Stimulated activated CD4-positive, alpha-beta T cell treated with anti-CD3 and anti-CD28 coated beads, TNF-alpha, amount 100 ng/mL, for 24 hours (primary cell): Measurements from ENCODE around the gene PDE4C.

ENCODE experiments used
- DNase-seq, 3 experiments: peaks; one replicate each; pipeline ENCODE4 v3.0.0-alpha.2; 2020; ENCODE audit warnings: low read depth in 3 of 3

PDE4C gene

DNA sequence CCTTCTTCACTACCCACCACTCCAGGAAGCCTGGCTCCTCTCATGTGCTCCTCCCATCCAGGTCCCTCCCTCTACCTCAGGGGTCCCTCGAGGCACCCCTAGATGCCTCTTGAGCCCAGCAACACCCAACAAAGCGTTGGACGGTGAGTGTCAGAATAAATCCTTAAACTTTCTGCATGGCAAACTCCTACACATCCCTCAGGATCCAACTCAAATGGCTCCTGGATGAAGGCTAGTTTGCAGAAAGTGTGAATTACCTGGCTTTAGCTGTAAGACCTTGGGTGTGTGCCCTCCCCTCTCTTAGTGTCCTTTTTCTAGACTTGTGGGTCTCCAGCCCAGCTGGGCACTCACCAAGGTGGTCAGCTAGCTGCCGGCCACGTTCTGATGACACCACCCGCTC lies 27.9 kb downstream of the PDE4C start:
- no peak for DNase-seq

DNA sequence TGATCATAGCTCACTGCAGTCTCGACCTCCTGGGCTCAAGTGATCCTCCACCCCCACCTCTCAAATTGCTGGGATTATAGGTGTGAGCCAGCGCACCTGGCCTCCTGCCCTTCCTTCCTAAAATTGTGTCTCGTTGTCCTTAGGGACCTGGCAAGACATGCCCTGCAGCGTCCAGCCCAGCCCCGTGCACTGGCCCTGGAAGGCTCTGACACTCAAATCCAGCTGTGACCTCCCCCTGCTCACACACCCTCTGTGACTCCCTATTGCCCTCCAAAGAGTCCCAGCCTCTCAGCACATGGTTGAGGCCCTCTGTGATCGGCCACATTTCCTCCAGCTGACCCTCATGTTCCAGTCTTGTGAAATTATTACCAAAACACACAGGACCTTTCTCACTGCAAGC lies 28.3 kb downstream of the PDE4C start:
- DNase-seq: no peak

DNA sequence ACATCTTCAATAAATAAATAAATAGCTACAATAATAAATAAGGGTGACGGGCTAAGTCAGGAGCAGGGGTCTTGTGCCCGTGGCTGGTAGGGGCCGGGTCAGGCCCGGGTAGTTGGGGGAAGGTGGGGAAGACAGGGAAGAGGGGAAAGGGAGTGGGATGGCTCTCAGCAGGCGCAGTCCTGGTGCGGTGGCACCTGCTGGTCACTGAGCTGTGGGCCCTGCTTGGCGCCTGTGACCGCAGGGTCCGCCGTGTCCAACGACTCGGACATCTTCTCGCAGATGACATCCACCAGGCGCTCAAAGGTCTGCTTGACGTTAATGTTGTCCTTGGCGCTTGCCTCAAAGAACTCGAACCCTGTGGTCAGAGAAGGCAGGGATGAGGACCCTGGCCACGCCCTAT lies 28.9 kb downstream of the PDE4C start:
- no peak for DNase-seq

DNA sequence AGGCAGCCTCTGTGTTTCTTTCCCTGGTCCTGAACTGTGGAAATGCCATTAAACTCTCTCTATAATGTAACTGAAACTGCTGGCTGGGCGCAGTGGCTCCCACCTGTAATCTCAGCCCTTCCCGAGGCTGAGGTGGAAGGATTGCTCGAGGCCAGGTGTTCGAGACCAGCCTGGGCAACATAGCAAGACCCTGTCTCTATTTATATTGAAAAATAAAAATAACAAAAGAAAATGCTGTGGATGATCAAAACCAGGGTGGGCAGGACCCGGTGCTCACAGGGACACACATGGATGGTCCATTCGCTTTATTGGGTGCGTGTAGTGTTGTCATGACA lies 29.8 kb downstream of the PDE4C start:
- no peak for DNase-seq

DNA sequence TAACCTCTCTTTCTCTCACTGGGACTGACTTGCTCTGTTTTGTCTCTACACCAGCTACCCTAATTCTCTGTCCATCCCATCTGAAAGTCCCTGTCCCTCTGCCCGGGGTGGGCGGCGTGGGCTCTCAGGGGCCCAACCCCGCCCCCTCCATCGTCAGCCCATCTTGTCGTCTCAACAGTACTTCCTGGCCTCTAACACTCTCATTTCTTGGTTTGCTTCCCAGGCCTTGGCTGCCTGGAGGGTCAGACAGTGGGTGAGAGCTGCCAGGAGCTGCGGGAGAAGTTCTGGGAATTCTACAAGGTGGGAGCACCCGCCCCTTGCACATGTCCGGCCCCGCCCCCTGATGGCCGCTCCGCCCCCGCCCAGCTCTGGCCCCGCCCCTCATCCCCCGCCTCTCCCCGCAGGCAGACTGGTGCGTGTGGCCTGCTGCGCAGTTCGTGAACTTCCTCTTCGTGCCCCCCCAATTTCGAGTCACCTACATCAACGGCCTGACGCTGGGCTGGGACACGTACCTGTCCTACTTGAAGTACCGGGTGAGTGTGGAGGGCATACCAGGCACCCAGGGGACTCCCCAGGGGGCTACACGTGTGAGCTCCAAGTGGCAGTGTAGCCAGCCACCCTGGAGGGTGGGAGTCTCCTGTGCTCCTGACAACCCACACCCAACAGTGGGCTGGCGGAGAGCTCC lies 31.5 kb downstream of the PDE4C start:
- DNase-seq: peak in 1 of 3 experiments; percentile 32

DNA sequence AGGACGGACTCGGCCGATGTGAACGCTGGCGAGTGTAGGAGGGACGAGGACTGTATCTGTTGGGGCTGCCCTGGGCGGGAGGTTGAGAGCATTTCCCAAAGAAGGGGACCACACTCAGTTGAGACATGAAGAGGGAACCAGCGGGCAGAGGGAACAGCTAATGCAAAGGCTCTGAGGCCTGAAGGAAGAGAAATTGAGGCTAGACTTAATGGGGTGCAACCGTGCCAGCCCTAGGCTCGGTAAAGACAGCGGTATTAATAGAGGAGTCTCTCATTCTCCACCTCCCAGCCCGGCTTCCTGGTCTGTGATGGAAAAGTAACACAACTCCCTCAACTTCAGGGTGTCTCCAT lies 32.1 kb downstream of the PDE4C start:
- DNase-seq: no peak

DNA sequence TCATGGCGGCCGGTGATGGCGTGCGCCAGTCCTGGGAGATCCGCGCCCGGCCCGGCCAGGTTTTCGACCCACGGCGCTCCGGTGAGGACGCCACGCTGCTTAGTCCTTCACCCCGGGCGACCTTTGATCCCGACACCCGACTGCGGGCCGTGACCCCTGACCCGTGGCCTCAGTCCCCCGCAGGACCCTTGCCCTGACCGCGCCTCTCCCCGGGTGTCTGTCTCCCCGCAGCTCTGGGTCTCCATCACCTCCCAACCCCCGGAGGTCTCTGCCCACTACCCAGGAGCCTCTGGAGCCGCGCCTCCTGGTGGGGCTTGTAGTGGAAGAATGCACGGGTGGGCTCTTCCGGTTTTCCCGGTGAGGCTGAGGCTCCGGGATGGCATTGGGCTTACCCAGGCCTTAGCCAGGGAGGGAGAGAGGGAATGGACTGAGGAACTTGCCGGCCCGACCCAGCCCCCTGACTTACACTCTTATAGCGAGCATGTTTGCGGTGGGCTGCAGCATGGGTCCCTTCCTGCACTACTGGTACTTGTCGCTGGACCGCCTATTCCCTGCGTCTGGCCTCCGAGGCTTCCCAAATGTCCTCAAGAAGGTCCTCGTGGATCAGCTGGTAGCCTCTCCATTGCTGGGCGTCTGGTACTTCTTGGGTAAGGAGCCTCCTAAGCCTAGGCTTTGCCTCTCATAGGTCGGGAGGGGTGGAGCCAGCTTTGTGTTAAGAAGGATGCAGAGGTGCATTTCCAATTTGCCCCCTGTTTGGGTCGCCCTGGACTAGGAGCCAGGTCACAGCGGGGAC lies 32.7 kb downstream of the PDE4C start:
- no peak for DNase-seq

DNA sequence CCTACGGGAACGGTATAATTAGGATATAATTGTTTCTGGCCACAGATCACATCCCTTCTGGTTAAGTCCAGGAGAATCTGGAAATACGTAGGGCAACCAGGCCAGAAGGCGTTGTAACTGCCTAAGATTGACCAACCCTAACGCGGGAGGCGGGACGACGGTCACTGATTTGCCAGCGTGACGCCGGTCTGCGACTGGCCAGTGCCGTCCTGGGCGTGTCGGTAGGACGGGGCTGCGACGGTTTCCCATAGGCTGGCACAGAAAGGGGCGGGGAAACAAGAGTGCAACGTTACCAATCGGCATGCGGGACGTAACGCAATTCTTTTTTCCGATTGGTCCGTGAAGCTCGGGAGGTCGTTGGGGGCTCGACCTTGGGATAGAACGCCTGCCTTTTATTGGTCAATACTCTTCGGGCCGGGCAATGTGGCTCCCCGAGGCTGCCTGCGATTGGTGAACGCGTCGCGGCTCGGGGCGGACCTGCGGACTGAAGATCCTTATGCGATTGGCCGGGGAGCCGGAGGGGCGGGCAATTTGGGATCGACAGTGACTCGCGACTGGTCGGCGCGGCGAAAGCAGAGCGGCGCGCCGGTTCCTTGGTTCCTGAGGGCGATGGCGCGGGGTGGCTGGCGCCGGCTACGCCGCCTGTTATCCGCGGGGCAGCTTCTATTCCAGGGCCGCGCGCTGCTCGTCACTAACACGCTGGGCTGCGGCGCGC lies 33.4 kb downstream of the PDE4C start, which contains the start of gene MPV17L2:
Gene MPV17L2, plus strand, starts transcription at position 546 of the 715 bp plus-strand sequence. Its CDS starts 64 bp downstream, at position 610.
- peak; percentile 95 to 98 (median 97) for DNase-seq

DNA sequence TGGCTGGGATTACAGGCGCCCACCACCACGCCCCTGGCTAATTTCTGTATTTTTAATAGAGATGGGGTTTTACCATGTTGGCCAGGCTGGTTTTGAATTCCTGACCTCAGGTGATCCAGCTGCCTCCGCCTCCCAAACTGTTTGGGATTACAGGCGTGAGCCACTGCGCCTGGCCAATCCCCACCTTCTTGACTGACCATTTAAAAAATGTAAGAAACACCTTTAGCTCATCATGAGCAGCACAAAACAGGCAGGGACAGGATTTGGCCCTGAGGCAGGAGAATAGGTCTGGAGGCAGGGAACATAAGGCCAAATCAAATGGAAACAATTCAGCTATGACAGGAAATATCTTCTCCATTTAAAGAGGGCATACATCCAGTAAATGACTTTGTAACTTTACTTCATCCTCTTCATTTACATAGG lies 34.6 kb downstream of the PDE4C start:
- DNase-seq: no peak

DNA sequence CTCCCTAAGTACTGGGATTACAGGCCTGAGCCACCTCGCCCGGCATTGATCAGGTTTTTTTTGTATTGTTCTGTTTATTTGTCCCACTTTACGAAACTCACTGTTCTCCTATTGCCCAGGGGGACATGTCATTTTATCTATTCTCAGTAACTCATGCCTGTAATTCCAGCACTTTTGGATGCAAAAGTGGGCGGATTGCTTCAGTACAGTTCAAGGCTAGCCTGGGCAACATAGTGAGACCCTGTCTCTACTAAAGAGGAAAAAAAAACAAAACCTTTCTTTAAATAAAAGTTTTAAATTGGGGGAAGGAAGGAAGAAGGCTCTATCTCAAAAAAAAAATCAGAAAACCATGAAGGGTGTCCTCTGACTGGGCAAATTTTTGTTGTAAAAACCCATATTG lies 36.0 kb downstream of the PDE4C start:
- no peak for DNase-seq

DNA sequence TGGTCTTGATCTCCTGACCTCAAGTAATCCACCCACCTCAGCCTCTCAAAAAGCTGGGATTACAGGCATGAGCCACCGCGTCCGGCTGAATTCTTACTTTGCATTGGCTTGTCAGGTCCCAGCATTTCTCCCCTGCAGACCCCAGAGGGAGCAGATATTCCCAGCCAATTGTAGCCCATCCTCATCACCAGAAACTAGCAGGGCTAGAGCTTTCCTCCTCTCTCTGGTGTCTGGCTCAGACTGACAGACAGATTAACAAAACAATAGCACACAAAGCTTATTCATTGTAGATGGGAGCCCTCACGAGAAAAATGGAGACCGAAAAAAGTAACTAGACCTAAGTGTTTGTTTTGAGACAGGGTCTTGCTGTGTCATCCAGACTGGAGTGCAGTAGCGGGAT lies 40.7 kb downstream of the PDE4C start:
- no peak for DNase-seq

DNA sequence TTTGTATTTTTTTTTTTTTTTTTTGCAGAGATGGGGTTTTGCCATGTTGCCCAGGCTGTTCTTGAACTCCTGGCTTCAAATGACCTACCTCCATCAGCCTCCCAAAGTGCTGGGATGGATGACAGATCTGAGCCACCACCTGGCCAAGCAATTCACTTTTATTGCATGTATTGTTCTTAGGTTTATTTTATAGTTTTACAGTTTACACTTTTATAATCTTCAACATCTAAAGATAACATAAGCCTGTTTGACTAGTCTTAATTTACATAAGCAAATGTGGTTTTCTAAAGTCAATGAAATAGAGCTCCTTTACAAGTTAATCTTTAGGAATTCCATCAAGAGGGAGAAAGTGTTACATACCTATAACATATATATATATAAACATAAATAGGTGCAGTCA lies 42.7 kb downstream of the PDE4C start:
- DNase-seq: no peak

DNA sequence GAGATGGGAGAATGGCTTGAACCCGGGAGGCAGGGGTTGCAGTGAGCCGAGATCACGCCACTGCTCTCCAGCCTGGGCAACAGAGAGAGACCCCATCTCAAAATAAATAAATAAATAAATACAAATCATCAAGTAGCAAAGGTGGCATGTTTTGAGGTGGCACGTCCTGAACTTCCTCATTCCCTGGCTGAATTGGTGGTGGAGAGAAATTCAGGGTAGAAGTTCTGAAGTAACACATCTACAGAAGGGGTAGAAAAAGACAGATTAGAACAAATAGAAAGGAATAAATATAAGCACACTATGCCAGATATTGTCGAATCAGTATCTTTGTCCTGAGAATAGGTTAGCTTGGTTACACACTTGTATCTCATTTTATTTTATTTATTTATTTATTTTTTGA lies 46.3 kb downstream of the PDE4C start:
- DNase-seq: no peak

DNA sequence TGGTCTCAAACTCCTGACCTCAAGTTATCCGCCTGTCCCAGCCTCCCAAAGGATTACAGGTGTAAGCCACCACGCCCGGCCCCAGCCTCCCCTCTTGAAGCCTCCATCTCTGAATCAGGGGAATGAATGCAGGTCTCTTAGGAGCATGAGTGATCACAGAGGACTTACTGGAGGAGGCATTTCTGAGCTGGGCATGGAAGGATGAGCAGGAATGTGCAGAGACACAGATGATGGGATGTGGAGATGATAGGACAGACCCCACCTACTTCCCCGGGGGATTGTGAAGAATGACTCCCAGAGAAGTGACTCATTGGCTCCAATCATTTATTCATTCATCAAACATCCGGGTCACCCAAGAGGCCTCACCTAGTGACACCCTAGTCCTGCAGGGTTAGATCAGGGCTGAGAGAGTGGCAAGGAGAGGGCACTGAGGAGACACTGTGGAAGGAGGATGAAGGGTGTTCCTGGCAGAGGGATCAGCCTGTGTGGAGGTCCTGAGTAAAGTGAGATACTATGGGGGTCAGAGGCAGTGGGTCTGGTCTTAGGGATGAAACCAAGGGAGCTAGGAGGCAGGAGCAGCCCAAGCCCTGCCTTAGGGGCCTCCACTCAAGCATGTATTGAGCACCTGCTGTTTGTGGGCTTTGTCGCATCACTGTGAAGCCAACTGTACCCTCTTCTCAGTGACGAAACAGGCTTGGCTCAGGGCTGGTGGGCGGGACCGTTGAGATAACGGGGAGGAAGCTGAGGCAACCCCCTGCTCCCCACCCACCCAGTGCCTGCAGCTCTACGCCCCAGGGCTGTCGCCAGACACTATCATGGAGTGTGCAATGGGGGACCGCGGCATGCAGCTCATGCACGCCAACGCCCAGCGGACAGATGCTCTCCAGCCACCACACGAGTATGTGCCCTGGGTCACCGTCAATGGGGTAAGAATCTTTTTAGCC lies 49.6 kb downstream of the PDE4C start:
- no peak for DNase-seq

DNA sequence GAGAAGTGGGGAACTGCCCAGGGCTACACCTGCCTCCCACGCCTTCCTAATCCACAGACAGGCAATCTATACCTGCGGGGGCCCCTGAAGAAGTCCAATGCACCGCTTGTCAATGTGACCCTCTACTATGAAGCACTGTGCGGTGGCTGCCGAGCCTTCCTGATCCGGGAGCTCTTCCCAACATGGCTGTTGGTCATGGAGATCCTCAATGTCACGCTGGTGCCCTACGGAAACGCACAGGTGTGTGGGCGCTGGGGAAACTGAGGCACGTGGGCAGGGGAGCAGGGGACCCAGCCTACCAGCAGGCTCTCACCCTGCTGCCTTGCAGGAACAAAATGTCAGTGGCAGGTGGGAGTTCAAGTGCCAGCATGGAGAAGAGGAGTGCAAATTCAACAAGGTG lies 51.3 kb downstream of the PDE4C start:
- DNase-seq: no peak
